IMR-90 (cell line): ENCODE results near the gene TBC1D22A. TPM values are rescaled to one million over a fixed set of nuclear protein-coding genes. Genes with fewer than 3 reads are reported as not detected.

Source experiments
- ATAC-seq: fragments of 200-7000 bp; cut with Tn5 transposase; 2 replicates; pipeline ENCODE4 v1.9.1; 2020; ENCODE audit warnings: low read depth, mild to moderate bottlenecking, moderate library complexity
- BruUV-seq: library from RNA; stranded (reverse); fragments of 400-500 nt; replicated peaks from 2 replicates; lab custom pipeline; 2021; lab: Mats Ljungman, UMichigan
- CTCF ChIA-PET: fragments of 300-600 bp; formaldehyde crosslinking; extraction: SDS; loops from one replicate; lab custom pipeline; 2021; ENCODE audit warnings: antibody characterized with exemption; lab: Yijun Ruan, JAX
- POLR2A ChIA-PET: fragments of 300-600 bp; sonication (Branson Sonifier 250); formaldehyde crosslinking; loops from one replicate; lab custom pipeline; 2022; ENCODE audit warnings: antibody characterized with exemption; ENCODE audit not compliant: unreplicated experiment; lab: Charles Lee
- DNase-seq: peaks from one replicate; pipeline ENCODE4 v3.0.0; 2013
- H2AFZ ChIP-seq: replicated peaks from 2 replicates; pipeline ENCODE3; 2013; ENCODE audit warnings: low read length, mild to moderate bottlenecking; ENCODE audit not compliant: poor library complexity
- H2AK5ac ChIP-seq: 2 replicates; pipeline ENCODE4 v1.6.1; 2013; ENCODE audit warnings: low read depth, low read length, inconsistent platforms
- H2AK9ac ChIP-seq: replicated peaks from 2 replicates; pipeline ENCODE3; 2013; ENCODE audit warnings: mild to moderate bottlenecking, low read depth, low read length, moderate library complexity; ENCODE audit not compliant: poor library complexity
- H2BK120ac ChIP-seq: 2 replicates; pipeline ENCODE4 v1.6.1; 2013; ENCODE audit warnings: low read depth, low read length, inconsistent platforms
- H2BK15ac ChIP-seq: 3 replicates; pipeline ENCODE4 v1.6.1; 2013; ENCODE audit warnings: low read depth, low read length, inconsistent platforms
- H2BK20ac ChIP-seq: 2 replicates; pipeline ENCODE4 v1.6.1; 2013; ENCODE audit warnings: low read depth, mild to moderate bottlenecking, inconsistent platforms, low read length, moderate library complexity
- H2BK5ac ChIP-seq: 2 replicates; pipeline ENCODE4 v1.6.1; 2013; ENCODE audit warnings: mild to moderate bottlenecking, low read depth, low read length, inconsistent platforms; ENCODE audit not compliant: poor library complexity, severe bottlenecking
- H3K14ac ChIP-seq: replicated peaks from 2 replicates; pipeline ENCODE4 v1.6.1; 2013; ENCODE audit warnings: low read depth, low read length, inconsistent platforms
- H3K18ac ChIP-seq: 2 replicates; pipeline ENCODE4 v1.6.1; 2013; ENCODE audit warnings: low read depth, low read length, control low read depth
- H3K23ac ChIP-seq: 2 replicates; pipeline ENCODE4 v1.6.1; 2013; ENCODE audit warnings: low read depth, low read length, inconsistent platforms
- H3K27ac ChIP-seq: 2 replicates; pipeline ENCODE4 v1.5.1; 2013; ENCODE audit warnings: mild to moderate bottlenecking, control low read depth, low read length; ENCODE audit not compliant: insufficient read depth
- H3K27me3 ChIP-seq: 2 replicates; pipeline ENCODE4 v1.6.1; 2013; ENCODE audit warnings: low read length; ENCODE audit not compliant: control insufficient read depth, insufficient read depth
- H3K36me3 ChIP-seq: 2 replicates; pipeline ENCODE4 v1.6.1; 2013; ENCODE audit warnings: low read length, mixed read lengths; ENCODE audit not compliant: control insufficient read depth, insufficient read depth
- H3K4ac ChIP-seq: 2 replicates; pipeline ENCODE4 v1.6.1; 2013; ENCODE audit warnings: low read depth, low read length, inconsistent platforms
- H3K4me1 ChIP-seq: 2 replicates; pipeline ENCODE4 v1.6.1; 2013; ENCODE audit warnings: low read length, mixed read lengths; ENCODE audit not compliant: control insufficient read depth, insufficient read depth
- H3K4me2 ChIP-seq: 2 replicates; pipeline ENCODE4 v1.6.1; 2013; ENCODE audit warnings: low read depth, mild to moderate bottlenecking, control low read depth, low read length, moderate library complexity
- H3K4me3 ChIP-seq: 2 replicates; pipeline ENCODE4 v1.5.1; 2013; ENCODE audit warnings: low read depth, mild to moderate bottlenecking, control low read depth, low read length, moderate library complexity; ENCODE audit not compliant: insufficient read depth
- H3K56ac ChIP-seq: 2 replicates; pipeline ENCODE4 v1.6.1; 2013; ENCODE audit warnings: low read length, inconsistent platforms; ENCODE audit not compliant: insufficient read depth; ENCODE audit errors: extremely low read depth
- H3K79me1 ChIP-seq, 2 experiments: 2 replicates each; pipeline ENCODE4 v1.6.1; 2013; ENCODE audit warnings: low read length in 2 of 2, inconsistent platforms in 1 of 2, low read depth in 1 of 2
- H3K9ac ChIP-seq: 2 replicates; pipeline ENCODE4 v1.6.1; 2013; ENCODE audit warnings: low read depth, low read length, control low read depth
- H3K9me1 ChIP-seq: 2 replicates; pipeline ENCODE4 v1.6.1; 2013; ENCODE audit warnings: low read length, inconsistent platforms; ENCODE audit not compliant: insufficient read depth
- H3K9me3 ChIP-seq: 2 replicates; pipeline ENCODE4 v1.6.1; 2013; ENCODE audit warnings: low read length; ENCODE audit not compliant: control insufficient read depth, insufficient read depth
- H4K20me1 ChIP-seq: 2 replicates; pipeline ENCODE4 v1.6.1; 2013; ENCODE audit warnings: low read length, inconsistent platforms; ENCODE audit not compliant: insufficient read depth
- H4K5ac ChIP-seq: 2 replicates; pipeline ENCODE4 v1.6.1; 2013; ENCODE audit warnings: mild to moderate bottlenecking, low read depth, low read length, control low read depth
- H4K8ac ChIP-seq, 2 experiments: 2 replicates each; pipeline ENCODE4 v1.6.1; 2013; ENCODE audit warnings: low read depth in 2 of 2, low read length in 2 of 2, control low read depth in 1 of 2, inconsistent platforms in 1 of 2
- H4K91ac ChIP-seq: 2 replicates; pipeline ENCODE4 v1.6.1; 2013; ENCODE audit warnings: low read depth, low read length, inconsistent platforms; ENCODE audit not compliant: insufficient read depth
- ELK1 ChIP-seq: fragments of 150-350 bp; IDR thresholded peaks from 2 replicates; pipeline ENCODE4 v1.6.1; 2016; ENCODE audit warnings: low read depth, mild to moderate bottlenecking, low read length, moderate library complexity, borderline replicate concordance
- FOS ChIP-seq: fragments of 150-350 bp; IDR thresholded peaks from 2 replicates; pipeline ENCODE4 v1.6.1; 2016; ENCODE audit warnings: low read depth, low read length
- POLR2A ChIP-seq: IDR thresholded peaks from 2 replicates; pipeline ENCODE4 v1.6.1; 2012; ENCODE audit warnings: mild to moderate bottlenecking, low read depth, low read length
- RAD21 ChIP-seq: IDR thresholded peaks from 2 replicates; pipeline ENCODE4 v1.6.1; 2012; ENCODE audit warnings: low read length, improper control_type of control experiment
- SMC3 ChIP-seq: fragments of 150-350 bp; IDR thresholded peaks from 2 replicates; pipeline ENCODE4 v1.6.1; 2016; ENCODE audit warnings: low read depth, mild to moderate bottlenecking, antibody characterized with exemption, low read length, moderate library complexity
- WGBS, 2 experiments: methylation state at CpG; one replicate each; pipeline versions ENCODE4 v1.1.5 to v1.1.7; 2013; ENCODE audit warnings: missing lambda C conversion rate in 2 of 2; ENCODE audit not compliant: insufficient read length in 1 of 2; ENCODE audit errors: extremely low coverage in 2 of 2; 5-methylcytosine and 5-hydroxymethylcytosine counted together
- dilution Hi-C: fragments of 300-500 bp; cut with HindIII; formaldehyde crosslinking; loops from one replicate; pipeline ENCODE4 v1.14.3; 2018; ENCODE audit warnings: low sequenced_read_pairs; ENCODE audit not compliant: unreplicated experiment
- in situ Hi-C: fragments of 300-500 bp; cut with MboI; formaldehyde crosslinking; loops from 3 replicates; pipeline ENCODE4 v1.14.3; 2019; ENCODE audit warnings: low sequenced_read_pairs, inconsistent platforms, mixed read lengths
- intact Hi-C: fragments of 100-400 bp; cut with micrococcal nuclease; formaldehyde crosslinking; loops from 2 replicates; pipeline ENCODE4 v1.10.0; 2022
- polyA plus RNA-seq, 3 experiments: library from polyadenylated mRNA; depleted of rRNA; stranded (reverse); fragments of >200 nt; gene quantifications; 2 replicates each; pipeline ENCODE4 v1.2.3, GENCODE V29; 2012; ENCODE audit warnings: low replicate concordance in 1 of 3
- total RNA-seq: library from RNA; depleted of rRNA; stranded (reverse); fragments of >200 nt; gene quantifications from 2 replicates; pipeline ENCODE4 v1.2.3, GENCODE V29; 2012
- TF ChIP-seq, protein P1 (sequence below): conservative IDR thresholded peaks from 2 replicates; pipeline ENCODE4 v1.5.1; 2012; ENCODE audit warnings: mild to moderate bottlenecking, low read depth, low read length, improper control_type of control experiment
- TF ChIP-seq, protein P2 (sequence below): fragments of 150-350 bp; IDR thresholded peaks from 2 replicates; pipeline ENCODE4 v1.6.1; 2017; ENCODE audit warnings: mild to moderate bottlenecking, antibody characterized with exemption, low read length, low read depth

TBC1D22A gene
- total and polyA plus RNA-seq, 2 of the 4 experiments (the other 2 are of a cell fraction), result 9.0 to 16.7 TPM

DNA sequence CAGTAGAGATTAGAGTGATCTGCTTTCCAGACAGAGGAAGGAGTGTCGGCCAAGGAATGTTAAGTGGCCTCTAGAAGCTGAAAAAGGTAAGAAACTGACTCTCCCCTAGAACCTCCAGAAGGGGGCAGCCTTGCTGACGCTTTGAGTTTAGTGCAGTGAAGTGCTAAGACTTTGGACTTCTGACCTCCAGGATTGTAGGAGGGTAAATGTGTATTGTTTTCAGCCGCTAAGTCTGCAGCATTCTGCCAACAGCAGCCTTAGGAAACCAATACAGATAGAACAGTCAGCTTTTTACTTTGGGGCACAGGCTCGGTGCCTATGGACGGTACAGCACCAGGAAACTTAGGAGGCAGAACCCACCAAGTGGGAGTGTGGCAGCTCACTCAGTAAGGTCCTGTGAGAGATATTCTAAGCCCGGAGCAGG is 3.6 kb upstream of the TBC1D22A start:
- in situ Hi-C loops, result no loop called here
- DNase-seq, result peak; percentile 63
- POLR2A ChIA-PET, result no interaction called here
- Histone ChIP-seq H3K27me3 (no peaks in the 10 kb centered on the region), H3K4me1 (peaks cover 11% of the 10 kb centered on the region), H3K9me1 (peaks cover 5% of the 10 kb centered on the region), H4K5ac (0 out of 2 replicates have a peak overlapping the region, but pooled peaks have one; percentile 68), H2AK9ac (peak overlapping the region; percentile 17), H3K4me3 (no peak overlapping the region), H2BK20ac (peak overlapping the region; percentile 74), H4K8ac (peak overlapping the region in 1 of 2 experiments; percentile 80; a peak in 1 of 4 replicates), H2AK5ac (peak overlapping the region; percentile 65; the same call in 1 of the 2 replicates), H2BK120ac (peak overlapping the region; percentile 83; the same call in 1 of the 2 replicates), H3K36me3 (no peaks in the 10 kb centered on the region), H3K56ac (no peak overlapping the region), H3K27ac (no peak overlapping the region), H2AFZ (peak overlapping the region; percentile 78), H3K79me1 (peaks cover 17 to 31% of the 10 kb centered on the region in 2 experiments), H3K14ac (no peak overlapping the region), H3K4me2 (no peak overlapping the region), H3K9me3 (no peaks in the 10 kb centered on the region), H3K23ac (0 out of 2 replicates have a peak overlapping the region, but pooled peaks have one; percentile 4), H3K18ac (no peak overlapping the region), H2BK5ac (peak overlapping the region; percentile 47), H4K20me1 (no peaks in the 10 kb centered on the region), H4K91ac (peak overlapping the region; percentile 51; the same call in 1 of the 2 replicates), H2BK15ac (no peak overlapping the region), H3K4ac (peak overlapping the region; percentile 66; the same call in 1 of the 2 replicates), H3K9ac (no peak overlapping the region)
- intact Hi-C loops, result no loop called here
- WGBS, 2 experiments, result 100% methylated on average over 2 of the region's 6 CpGs; no CpG with 5 or more reads in 1 of the 2 experiments
- peak; percentile 16 for ATAC-seq
- dilution Hi-C loops, result no loop called here
- TF ChIP-seq, protein P1, sequence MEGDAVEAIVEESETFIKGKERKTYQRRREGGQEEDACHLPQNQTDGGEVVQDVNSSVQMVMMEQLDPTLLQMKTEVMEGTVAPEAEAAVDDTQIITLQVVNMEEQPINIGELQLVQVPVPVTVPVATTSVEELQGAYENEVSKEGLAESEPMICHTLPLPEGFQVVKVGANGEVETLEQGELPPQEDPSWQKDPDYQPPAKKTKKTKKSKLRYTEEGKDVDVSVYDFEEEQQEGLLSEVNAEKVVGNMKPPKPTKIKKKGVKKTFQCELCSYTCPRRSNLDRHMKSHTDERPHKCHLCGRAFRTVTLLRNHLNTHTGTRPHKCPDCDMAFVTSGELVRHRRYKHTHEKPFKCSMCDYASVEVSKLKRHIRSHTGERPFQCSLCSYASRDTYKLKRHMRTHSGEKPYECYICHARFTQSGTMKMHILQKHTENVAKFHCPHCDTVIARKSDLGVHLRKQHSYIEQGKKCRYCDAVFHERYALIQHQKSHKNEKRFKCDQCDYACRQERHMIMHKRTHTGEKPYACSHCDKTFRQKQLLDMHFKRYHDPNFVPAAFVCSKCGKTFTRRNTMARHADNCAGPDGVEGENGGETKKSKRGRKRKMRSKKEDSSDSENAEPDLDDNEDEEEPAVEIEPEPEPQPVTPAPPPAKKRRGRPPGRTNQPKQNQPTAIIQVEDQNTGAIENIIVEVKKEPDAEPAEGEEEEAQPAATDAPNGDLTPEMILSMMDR, result peak; percentile 67
- TF ChIP-seq, protein P2, sequence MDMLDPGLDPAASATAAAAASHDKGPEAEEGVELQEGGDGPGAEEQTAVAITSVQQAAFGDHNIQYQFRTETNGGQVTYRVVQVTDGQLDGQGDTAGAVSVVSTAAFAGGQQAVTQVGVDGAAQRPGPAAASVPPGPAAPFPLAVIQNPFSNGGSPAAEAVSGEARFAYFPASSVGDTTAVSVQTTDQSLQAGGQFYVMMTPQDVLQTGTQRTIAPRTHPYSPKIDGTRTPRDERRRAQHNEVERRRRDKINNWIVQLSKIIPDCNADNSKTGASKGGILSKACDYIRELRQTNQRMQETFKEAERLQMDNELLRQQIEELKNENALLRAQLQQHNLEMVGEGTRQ, result no peak
- TF ChIP-seq RAD21 (peak; percentile 63), POLR2A (no peak), ELK1 (no peak), FOS (no peak), SMC3 (peak; percentile 57)
- no TSS peak for BruUV-seq
- CTCF ChIA-PET, result interaction anchor here (0.6 to 1.7 kb wide), 6 partner anchors 16 to 1734 kb away, joined by 3 to 6 read pairs (median 4); no protein-coding TSS in a partner anchor
